ENCODE measurements around the gene PEX10. TPM values are rescaled to one million over a fixed set of nuclear protein-coding genes. Genes with fewer than 3 reads are reported as not detected.

Gene PEX10
- polyA plus RNA-seq, 1 donor from 2014 or later = 30.1 TPM

GRCh38 chr1:2455757-2456156 lies 43.4 kb upstream of the PEX10 start:
- Histone ChIP-seq H3K9ac (ENCODE audit: low read length) (no peak overlapping the region), H3K27ac (ENCODE audit: low read length) (no peak overlapping the region), H3K4me3 (ENCODE audit: low read length) (no peak overlapping the region), H3K9me3 (ENCODE audit: low read length) (no peaks in the 10 kb centered on the region), H3K4me2 (ENCODE audit: low read length) (no peak overlapping the region), H2AFZ (ENCODE audit: low read depth, low read length) (no peak overlapping the region), H3K79me2 (replicated peaks; ENCODE audit: insufficient read depth, low read length) (no peaks in the 10 kb centered on the region), H3K27me3 (ENCODE audit: insufficient read depth, low read depth, low read length) (no peaks in the 10 kb centered on the region), H3K9me2 (ENCODE audit: insufficient read depth, low read length) (no peaks in the 10 kb centered on the region), H3K36me3 (ENCODE audit: insufficient read depth, low read length) (no peaks in the 10 kb centered on the region), H3F3A (ENCODE audit: insufficient read depth, low read length, poor library complexity, severe bottlenecking) (no peaks in the 10 kb centered on the region), H4K20me1 (ENCODE audit: insufficient read depth) (no peaks in the 10 kb centered on the region)
- TF ChIP-seq CTCF (IDR thresholded peaks at IDR 0.05; ENCODE audit: poor library complexity, severe bottlenecking) (no peak), RAD21 (conservative IDR thresholded peaks at IDR 0.05) (no peak), EP300 (conservative IDR thresholded peaks at IDR 0.05; ENCODE audit: poor library complexity, severe bottlenecking) (no peak), MXI1 (conservative IDR thresholded peaks at IDR 0.05; ENCODE audit: poor library complexity, severe bottlenecking) (no peak), EZH2 (IDR thresholded peaks at IDR 0.05; ENCODE audit: borderline replicate concordance, insufficient read depth, low read length, poor library complexity, severe bottlenecking) (no peak), TAF1 (IDR thresholded peaks at IDR 0.05; ENCODE audit: low read depth) (no peak), POLR2AphosphoS5 (IDR thresholded peaks at IDR 0.05) (no peak), SMC3 (conservative IDR thresholded peaks at IDR 0.05; ENCODE audit: poor library complexity) (no peak), REST (IDR thresholded peaks at IDR 0.05; ENCODE audit: borderline replicate concordance) (no peak)

- Histone ChIP-seq H2AFZ (ENCODE audit: low read depth, low read length) (no peak overlapping the region), H3K9me2 (ENCODE audit: insufficient read depth, low read length) (no peaks in the 10 kb centered on the region), H3K27ac (ENCODE audit: low read length) (no peak overlapping the region), H3K27me3 (ENCODE audit: insufficient read depth, low read depth, low read length) (no peaks in the 10 kb centered on the region), H3K36me3 (ENCODE audit: insufficient read depth, low read length) (no peaks in the 10 kb centered on the region), H4K20me1 (ENCODE audit: insufficient read depth) (no peaks in the 10 kb centered on the region), H3K4me3 (ENCODE audit: low read length) (no peak overlapping the region), H3F3A (ENCODE audit: insufficient read depth, low read length, poor library complexity, severe bottlenecking) (no peaks in the 10 kb centered on the region), H3K4me2 (ENCODE audit: low read length) (no peak overlapping the region), H3K79me2 (replicated peaks; ENCODE audit: insufficient read depth, low read length) (no peaks in the 10 kb centered on the region), H3K9ac (ENCODE audit: low read length) (no peak overlapping the region), H3K9me3 (ENCODE audit: low read length) (no peaks in the 10 kb centered on the region)
- no peak for TF ChIP-seq TAF1 (IDR thresholded peaks at IDR 0.05; ENCODE audit: low read depth)
- no peak for TF ChIP-seq EZH2 (IDR thresholded peaks at IDR 0.05; ENCODE audit: borderline replicate concordance, insufficient read depth, low read length, poor library complexity, severe bottlenecking)
- no peak for TF ChIP-seq EP300 (conservative IDR thresholded peaks at IDR 0.05; ENCODE audit: poor library complexity, severe bottlenecking)
- TF ChIP-seq RAD21 (conservative IDR thresholded peaks at IDR 0.05) = no peak
- no peak for TF ChIP-seq REST (IDR thresholded peaks at IDR 0.05; ENCODE audit: borderline replicate concordance)
- TF ChIP-seq POLR2AphosphoS5 (IDR thresholded peaks at IDR 0.05) = no peak
- TF ChIP-seq MXI1 (conservative IDR thresholded peaks at IDR 0.05; ENCODE audit: poor library complexity, severe bottlenecking) = no peak
- TF ChIP-seq SMC3 (conservative IDR thresholded peaks at IDR 0.05; ENCODE audit: poor library complexity) = no peak
- no peak for TF ChIP-seq CTCF (IDR thresholded peaks at IDR 0.05; ENCODE audit: poor library complexity, severe bottlenecking)
Observed at GRCh38 chr1:2454227-2454626, 41.9 kb upstream of the PEX10 start.

All from neural cell (in vitro differentiated cells).